H4 (cell line): ENCODE data around the gene SLC6A7. TPM values are rescaled to one million over a fixed set of nuclear protein-coding genes. Genes with fewer than 3 reads are reported as not detected.
"Not testable (repeated sequence)": the region's sequence is repeated elsewhere in the genome, so short reads cannot be mapped to it uniquely, and the experiment has no call there.

Experiments
- DNase-seq: peaks from one replicate; pipeline ENCODE4 v3.0.0-alpha.2; 2015; ENCODE audit warnings: low spot score
- total RNA-seq: library from RNA; depleted of rRNA; stranded (reverse); fragments of >200 nt; shearing (Covaris generic); gene quantifications from 2 replicates; pipeline ENCODE4 v1.2.3, GENCODE V29; 2014

Gene SLC6A7
- total RNA-seq, 1 experiment from 2014 or later: not detected

DNA sequence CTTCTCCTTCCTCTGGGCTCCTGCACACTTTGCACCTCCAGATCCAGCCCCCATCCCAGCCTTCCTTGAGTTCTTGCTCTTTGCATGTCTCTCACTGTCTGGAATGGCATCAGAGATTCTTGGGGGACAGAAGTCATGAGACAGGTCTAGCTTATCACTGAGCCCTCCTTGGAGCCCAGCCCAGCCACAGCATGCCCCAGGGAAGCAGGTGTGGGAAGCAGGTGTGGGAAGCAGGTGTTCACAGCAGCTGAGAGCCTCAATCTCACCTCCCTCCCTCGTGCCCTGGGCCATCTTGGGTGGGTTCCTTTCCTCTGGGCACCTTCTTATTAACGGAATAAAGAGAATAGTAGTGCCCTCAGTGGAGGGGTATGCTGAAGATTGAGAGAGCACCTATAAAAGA is 27.2 kb downstream of the SLC6A7 start:
- no peak for DNase-seq

DNA sequence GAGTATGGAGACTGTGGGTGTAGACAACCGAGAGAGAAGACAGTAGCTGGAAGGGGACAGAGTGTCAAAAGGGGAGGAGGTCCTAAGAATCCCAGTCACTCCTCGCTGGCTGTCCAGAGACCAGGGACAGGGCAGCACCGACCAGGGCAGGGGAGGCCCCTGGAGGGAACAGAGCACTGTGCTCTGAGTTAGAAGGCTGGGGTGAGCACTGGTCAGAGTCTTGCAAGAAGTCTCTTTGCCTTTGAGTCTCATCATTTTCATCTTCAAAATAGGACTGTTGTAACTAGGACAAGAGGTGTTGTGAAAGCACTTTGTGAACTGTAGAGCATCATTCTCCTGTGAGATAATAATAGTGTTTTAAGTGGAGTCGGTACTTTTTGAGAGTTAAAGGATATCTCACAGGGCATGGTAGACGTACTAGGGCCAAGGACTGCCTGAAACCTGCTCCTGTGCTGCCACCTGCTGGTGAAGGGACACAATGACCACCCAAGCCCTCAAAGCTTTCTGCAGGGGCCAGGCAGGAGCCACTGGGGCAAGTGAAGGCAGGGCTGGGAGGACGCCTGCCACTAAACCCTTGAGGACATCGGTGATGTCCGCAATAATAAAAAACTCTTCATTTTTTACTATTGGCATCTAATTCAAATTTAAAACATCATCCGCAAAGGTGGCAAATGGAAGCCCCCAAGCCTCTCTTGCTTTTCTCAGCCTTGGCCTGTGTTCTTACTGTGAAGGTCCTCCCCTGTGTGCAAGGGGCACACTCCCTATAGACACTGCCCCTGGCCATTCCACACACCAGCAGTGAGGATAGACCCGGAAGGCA is 28.2 kb downstream of the SLC6A7 start:
- DNase-seq: peak; percentile 78

DNA sequence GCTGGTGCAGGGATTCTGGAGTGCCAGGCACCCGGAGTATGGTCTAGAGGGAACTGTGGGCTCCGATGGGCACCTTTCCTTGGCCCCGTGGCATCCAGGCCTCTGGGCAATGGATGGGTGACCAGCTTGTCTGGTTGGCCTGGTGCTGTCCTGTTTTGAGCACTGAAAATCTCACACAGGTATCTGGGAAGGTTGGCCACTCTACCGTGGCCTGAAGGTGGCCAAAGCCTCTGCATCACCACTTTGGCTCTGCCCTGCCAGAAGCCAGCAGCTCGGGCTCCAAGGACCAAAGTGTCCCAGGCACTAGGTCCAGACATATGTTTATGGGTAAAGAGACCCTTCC is 28.8 kb downstream of the SLC6A7 start:
- no peak for DNase-seq

DNA sequence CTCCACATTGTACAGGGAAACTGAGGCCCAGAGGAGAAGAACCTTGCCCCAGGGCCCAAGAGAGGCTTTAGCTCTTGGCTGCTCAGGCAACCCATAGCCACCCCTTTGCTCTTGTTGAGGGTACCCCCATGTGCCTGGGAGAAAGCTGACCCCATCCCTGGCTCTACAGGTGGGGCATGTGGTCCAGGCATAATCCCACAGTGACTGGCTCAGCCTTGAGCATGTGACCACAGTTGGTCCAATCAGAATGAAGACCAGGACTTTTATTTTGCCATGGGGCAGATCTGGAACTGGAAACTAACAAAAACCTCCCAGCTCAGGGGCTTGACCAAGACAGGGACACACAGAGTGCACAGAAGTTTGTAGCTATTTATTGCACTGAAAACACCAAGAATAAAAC is 29.3 kb downstream of the SLC6A7 start:
- DNase-seq: no peak

DNA sequence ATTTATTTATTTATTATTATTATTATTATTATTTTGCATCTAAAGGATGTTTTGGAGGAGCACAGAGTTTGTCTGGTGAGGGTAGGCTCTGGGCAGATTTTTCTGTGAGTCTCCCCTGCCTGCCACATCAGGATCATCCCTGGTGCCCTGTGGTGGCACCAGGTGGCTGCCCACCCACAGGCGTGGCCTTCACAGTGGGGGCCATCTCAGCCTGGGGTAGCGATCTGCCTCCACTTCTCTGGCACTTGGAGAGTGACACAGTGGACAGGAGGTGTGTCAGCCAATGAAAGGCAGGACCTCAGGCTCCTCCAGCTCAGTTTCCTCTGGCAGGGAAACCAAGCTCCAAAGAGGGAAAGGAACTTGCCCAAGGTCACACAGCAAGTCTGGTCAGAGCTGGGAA is 30.0 kb downstream of the SLC6A7 start:
- DNase-seq: no peak

DNA sequence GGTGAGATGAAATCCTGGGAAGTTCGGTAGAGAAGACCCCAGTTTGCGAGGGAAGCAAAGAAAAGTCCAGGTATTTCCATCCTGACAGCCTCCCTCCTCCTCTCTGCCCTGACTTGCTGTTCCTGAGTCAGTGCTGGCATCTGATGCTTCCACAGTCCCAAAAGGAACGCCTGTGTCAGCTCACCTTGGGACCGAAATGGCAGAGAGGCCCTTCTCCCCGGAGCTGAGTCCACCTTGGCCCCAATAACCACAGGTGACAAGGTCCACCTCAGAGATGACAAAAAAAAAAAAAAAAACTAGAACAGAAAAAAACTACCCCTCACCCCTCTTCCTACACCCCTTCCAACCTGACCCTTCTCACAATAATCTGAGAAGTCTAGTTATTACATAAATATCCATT is 31.6 kb downstream of the SLC6A7 start:
- no peak for DNase-seq

DNA sequence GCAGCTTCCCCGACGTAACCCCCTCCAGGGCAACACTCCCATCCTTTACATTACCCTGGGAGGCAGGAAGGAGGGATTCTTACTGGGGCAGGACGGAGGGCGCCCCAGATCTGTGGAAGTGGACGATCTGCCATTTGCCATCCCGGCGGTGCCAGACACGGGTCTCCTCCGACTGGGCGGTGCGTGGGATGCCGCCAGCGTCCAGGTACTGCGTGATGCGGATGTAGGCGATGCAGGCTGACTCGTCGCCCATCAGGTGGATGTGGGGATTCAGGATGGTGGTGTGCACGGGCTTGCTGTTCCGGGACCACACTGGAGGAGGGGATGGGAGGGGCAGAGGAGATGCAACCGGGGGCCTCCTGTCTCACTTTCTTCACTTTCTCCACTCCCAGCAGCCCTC is 33.0 kb downstream of the SLC6A7 start:
- no peak for DNase-seq

DNA sequence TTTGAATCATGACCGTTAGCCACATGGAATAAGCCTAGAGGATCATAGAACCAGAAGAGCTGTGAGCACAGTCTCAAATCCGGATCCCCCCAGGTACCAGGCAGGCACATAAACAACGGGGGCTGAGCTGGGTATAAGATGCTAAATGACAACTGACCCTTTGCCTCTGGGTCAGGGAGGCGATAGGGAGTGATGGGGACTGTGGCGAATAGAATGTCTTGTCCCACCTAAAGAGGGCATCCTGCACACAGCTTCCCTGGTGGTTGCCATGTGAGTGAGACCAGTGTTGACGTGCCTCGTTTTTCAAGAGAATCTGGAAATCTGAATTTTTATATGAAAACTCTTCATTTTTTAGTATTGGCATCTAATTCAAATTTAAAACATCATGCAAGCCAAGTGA is 33.6 kb downstream of the SLC6A7 start:
- no peak for DNase-seq

DNA sequence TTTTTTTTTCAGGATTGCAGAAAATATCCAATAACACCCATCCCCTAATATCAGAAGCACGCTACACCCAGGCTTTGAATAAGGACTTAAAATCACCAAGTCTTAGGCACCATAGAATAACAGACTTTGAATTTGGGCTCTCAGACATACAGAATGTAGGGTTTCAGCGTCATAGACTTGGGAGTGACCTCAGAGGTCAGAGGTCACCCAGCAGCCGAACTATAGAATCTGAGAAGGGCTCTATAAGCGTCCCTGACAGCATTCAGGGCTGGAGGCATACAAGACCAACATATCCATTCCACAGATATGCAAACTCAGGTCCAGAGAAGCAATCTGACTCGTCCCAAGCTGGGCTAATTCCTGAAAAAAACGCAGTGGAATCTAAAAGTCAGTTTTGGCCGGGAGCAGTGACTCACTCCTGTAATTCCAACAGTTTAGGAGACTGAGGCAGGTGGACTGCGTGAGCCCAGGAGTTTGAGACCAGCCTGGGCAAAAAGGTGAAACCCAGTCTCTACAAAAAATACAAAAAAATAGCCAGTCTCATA is 34.7 kb downstream of the SLC6A7 start:
- DNase-seq: no peak

DNA sequence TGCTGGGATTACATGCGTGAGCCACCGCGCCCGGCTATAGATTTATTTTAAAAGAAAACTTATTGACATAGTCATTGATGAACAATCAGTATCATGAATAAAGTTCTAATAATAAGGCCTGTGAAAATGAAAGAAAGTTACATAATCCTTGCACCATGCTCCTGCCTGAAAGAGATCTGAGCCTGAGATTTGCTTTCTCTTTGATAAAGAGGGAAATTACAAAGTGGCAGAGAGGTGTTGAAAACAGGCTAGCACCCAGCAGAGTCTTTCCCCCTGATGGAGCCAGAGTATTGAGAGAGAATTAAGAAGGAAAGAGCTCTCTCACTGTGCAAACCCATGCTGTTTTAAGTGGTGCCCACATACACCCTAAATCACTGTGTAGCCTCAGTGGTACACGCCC is 37.2 kb downstream of the SLC6A7 start:
- DNase-seq: no peak

DNA sequence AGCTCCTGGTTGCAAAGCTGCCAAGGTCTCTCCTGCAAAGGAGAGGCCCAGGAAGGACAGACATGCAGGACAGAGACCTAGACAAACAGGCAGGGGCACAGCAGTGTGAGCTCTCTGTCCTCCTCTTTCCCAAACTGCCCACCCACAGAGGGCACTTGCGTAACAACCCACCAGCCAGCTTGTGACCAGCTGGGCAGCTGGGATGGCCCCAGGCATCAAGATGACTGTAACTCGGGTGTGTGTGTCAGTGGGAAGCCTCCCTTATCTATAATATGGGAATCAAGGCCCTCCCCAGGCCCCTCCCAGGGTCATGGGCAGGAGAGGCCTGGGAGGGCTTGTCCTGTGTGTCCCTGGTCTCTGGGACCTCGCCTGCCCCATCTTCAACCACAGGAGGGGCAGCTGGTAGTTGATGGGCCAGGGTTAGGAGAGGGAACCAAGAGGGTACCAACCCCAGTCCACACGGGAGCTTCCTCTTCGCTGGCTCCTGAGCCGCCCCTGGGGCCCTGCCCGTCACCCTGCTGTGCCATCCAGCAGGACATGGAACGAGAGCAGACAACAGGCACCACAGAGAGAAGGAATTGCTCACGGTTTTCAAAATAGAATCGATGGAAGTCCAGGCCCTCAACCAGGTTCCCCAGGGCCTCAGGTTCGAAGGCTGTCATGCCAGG is 37.9 kb downstream of the SLC6A7 start:
- DNase-seq: peak; percentile 22

DNA sequence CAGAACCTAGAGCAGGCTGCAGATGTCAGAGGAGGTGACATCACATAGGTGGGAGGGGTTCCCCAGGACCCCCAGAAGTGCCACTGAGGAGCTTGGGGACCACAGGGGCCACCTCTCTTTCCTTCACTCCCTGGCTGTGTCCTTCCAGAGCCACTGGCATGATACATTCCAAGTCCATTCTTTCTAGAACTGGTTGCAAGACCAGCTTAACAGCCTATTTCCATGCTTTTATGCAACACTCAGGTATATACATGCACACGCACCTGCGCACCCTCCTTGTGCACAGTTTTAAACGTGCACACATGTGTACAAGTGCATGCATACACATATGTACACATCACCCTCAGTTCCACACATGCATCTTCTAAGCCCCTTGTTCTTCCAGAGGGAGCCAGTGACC is 39.7 kb downstream of the SLC6A7 start:
- DNase-seq: no peak

DNA sequence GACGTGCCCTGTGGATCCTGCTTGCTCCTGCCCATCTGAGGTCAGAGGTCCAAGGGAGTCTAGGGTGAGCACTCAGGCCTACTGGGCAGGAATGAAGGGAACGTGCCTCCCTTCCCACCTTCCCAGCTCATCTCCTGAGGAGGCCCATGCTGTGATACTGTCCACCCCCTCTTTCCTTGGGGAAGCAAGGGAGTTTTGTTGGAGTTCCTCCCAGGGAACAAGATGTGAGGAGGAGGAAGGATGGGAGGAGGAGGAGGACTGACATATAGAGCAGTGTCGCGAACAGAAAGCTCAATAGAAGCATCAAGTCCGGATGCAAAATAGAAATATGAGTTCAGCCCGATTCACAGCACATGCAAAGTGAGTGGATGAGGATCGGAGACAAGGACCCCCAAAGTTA is 41.0 kb downstream of the SLC6A7 start:
- DNase-seq: no peak

DNA sequence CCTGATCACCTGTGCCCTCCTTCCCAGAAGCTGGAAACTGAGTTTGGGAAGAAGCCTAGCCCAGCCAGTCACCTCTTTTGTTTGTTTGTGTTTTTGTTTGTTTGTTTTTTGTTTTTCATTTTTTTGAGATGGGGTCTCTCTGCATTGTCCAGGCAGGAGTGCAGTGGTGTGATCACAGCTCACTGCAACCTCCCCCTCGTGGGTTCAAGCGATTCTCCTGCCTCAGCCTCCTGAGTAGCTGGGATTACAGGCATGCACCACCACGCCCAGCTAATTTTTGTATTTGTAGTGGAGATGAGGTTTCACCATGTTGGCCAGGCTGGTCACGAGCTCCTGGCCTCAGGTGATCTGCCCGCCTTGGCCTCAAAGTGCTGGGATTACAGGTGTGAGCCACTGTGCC is 43.8 kb downstream of the SLC6A7 start:
- not testable (repeated sequence) for DNase-seq

DNA sequence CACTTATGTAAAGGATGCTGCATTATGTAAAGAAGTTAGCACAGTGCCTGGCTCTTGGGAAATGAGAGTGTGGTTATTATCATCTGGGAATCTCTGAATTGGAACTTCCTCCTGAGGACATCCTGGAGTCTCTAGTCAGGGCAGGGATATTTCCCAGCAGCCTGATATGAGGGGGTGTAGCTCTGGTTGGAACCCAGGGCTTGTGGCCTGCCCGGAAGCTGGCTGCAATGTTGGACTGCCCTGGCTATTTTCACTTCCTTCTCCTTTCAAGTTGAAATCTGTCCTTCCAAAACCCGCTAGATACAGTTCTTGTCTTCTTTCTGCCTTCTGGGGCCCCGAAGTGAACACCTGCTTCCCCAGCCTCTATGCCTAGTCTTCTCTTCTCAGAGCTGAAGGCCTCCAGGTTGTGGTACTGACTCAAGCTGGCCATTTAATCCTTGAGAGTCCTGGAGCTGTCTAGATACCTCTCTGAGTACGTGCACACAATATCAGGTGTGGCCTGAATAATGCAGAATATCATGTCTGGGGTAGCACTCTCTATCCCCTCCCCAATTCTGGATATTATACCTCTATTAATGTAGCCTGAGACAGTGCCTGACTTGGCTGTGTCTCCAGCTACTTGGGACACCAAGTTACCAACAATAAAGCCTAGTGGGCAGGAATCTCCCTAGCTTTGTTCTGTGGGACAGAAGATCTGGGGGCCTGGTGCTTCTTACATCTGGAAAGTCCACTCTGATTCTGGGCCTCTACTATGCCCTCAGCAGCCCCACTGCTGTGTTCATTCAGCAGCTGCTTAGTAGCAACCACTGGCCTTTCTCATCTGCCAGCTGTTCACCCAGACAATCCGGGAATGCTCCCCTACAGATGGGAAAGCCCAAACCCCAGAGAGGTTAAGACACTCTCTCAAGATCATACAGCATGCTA is 45.0 kb downstream of the SLC6A7 start:
- DNase-seq: no peak

DNA sequence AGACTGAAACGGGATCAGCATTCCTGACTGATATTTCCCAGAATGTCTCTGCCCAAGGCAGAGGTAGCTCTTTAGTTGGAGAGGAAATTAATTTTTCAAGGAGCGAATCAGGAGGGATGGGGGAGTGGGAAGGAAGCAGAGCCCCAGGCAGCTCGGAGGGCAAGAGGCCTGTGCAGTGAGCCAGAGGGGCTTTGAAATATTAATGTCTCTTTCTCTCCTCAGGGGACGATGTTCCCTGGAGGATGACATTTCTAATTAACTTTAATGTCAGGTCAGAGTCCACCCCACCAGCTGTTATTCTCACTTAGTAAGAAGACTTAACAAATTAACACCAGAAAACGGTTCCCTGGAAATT is 45.6 kb downstream of the SLC6A7 start:
- no peak for DNase-seq

DNA sequence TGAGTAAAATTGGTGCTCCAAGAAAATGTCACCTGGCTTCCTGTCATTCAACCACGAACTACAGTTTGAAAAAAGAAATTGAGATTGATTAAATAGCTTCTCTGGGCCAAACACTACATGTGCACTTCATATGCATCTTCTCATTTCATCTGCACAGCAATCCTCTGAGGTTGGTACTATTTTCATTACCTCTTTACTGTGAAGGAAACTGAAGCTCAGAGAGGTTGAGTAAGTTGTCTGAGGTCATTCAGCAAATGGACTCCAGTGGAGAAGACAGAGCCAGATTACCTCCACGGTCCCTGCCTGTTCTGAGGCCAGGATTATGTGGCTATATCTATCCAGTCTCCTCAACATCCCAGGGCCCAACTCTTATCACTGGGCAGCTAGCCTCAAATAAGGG is 46.5 kb downstream of the SLC6A7 start:
- no peak for DNase-seq

DNA sequence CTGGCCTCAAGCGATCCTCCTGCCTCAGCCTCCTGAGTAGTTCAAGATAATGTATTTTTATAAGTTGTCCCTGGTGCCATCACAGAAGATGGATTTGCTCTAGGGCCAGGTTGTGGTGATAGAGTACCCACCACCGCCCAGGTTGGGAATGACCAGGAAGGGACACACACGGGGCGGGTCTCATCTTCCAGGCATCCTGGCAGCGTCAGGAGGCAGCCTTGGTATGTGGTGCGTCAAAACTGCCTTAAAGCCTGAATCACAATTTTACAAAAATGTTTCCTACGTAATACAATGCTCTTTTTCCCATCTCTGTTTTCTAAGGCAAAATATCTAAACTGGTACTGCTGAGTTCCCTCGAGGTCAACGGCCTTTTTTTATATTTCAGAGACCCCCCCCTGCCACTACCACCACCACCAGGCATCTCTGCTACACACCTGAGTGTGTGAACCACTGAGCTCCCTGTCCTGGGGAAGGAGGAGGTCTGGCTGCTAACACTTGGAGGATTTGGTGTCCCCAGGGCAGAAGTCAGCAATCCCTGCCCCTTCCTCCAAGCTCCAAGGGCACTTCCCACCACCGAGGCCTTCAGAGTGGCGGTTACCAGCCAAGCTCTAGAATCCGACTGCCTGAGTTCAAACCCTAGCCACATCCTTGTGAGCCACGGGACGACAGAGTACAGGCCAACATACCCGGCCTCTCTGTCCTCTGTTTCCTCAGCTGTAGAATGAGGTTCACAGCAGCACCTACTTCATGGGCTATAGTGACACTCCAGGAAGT is 47.3 kb downstream of the SLC6A7 start:
- no peak for DNase-seq

DNA sequence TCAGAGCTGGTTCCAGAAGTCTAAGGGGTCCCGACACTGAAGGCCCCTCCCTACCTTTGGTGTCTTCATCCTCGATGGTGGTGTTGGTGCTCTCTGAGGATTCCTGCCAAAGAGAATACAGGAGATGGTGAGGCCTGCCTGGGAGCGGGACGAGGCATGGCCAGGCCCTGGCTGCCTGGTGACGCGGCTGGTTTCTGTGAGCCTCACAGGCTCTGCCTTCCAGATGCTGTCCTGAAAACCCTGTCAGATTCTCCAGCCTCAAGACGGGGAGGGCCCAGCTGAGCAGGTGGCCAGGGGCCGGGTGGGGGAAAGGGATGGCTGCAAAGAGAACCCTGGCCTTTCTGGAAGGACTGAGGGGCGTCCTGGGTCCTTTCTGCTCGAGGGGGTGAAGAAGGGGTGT is 48.8 kb downstream of the SLC6A7 start:
- DNase-seq: no peak

DNA sequence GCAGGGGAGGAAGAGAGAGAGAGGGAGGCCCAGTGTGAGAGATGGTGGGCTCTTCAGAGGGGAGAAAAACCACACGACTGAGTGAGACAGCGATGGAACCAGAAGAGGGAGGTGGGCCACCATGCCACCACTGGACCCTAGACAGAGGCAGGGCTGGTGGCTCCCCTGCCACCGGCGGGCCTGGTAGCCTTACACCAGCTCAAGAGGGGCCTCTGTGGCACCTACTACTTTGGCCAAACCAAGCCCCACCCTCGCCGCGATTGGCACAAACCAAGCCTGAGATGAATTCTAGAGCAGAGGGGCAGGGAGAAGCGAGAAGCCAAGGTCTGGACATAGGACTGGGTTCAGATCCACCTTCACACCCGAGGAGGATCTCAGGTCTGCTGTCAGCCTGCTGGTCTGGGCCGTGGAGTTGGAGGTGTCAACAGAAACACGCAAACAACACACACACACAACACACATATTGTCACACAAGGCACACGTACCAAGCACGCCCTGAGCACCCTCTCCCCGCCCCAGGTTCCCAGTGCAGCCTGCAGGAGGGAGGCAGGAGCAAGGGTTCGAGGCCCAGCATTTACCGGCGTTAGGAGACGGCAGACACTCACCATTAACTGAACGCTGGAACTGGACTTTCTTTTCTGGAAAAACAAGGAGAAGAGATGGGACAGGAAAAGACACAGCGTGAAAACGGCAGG is 49.4 kb downstream of the SLC6A7 start:
- DNase-seq: no peak

DNA sequence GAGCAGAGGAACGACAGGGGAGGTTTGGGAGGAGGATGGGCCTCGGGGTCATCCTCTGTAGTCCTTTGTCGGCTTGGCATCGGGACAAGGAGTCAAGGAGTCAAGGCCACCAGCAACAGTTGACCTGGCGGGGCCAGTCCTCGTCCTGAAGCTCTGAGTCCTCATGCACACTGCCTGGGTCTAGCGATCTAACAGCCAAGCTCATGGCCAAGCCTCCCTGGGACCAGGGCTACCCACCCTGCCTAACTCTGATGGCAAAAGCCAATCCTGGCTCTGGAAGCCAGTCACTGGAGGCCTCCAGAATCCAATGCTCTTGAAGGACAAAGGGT is 49.9 kb downstream of the SLC6A7 start:
- DNase-seq: no peak
